H1 (cell line): ENCODE measurements around the gene GOSR1. TPM values are rescaled to one million over a fixed set of nuclear protein-coding genes. Genes with fewer than 3 reads are reported as not detected.
"Not testable (repeated sequence)": the region's sequence is repeated elsewhere in the genome, so short reads cannot be mapped to it uniquely, and the experiment has no call there.

Source experiments
- CTCF ChIA-PET: fragments of 300-600 bp; sonication (Branson Sonifier 250); formaldehyde crosslinking; loops from one replicate; lab custom pipeline; 2021; ENCODE audit not compliant: partially characterized antibody; lab: Charles Lee
- POLR2A ChIA-PET: fragments of 300-600 bp; sonication (Branson Sonifier 250); formaldehyde crosslinking; loops from one replicate; lab custom pipeline; 2021; ENCODE audit warnings: inconsistent platforms; ENCODE audit not compliant: partially characterized antibody; lab: Charles Lee
- DNase-seq, 2 experiments: peaks; one replicate each; pipeline versions ENCODE4 v3.0.0 to v3.0.0-alpha.2; 2010 to 2022; ENCODE audit warnings: low spot score in 2 of 2, low read depth in 1 of 2, mixed read lengths in 1 of 2
- FAIRE-seq: peaks from 2 replicates; lab custom pipeline; 2011; peaks lifted over from hg19 to GRCh38; lab: Jason Lieb, UNC
- H2AFZ ChIP-seq: 2 replicates; pipeline ENCODE4 v1.8.1; 2012; ENCODE audit warnings: low read length, inconsistent platforms
- H2AK5ac ChIP-seq: 2 replicates; pipeline ENCODE4 v1.6.1; 2013; ENCODE audit warnings: low read depth, low read length
- H2BK120ac ChIP-seq: replicated peaks from 2 replicates; pipeline ENCODE3; 2013; ENCODE audit warnings: low read depth, low read length, inconsistent platforms
- H2BK12ac ChIP-seq: 2 replicates; pipeline ENCODE4 v1.6.1; 2013; ENCODE audit warnings: low read depth, low read length
- H2BK15ac ChIP-seq: 2 replicates; pipeline ENCODE4 v1.6.1; 2013; ENCODE audit warnings: low read length
- H2BK20ac ChIP-seq: 2 replicates; pipeline ENCODE4 v1.6.1; 2013; ENCODE audit warnings: low read length
- H2BK5ac ChIP-seq: 2 replicates; pipeline ENCODE4 v1.6.1; 2013; ENCODE audit warnings: low read depth, low read length
- H3K14ac ChIP-seq: 2 replicates; pipeline ENCODE4 v1.6.1; 2013; ENCODE audit warnings: inconsistent platforms; ENCODE audit not compliant: insufficient read length
- H3K18ac ChIP-seq: 2 replicates; pipeline ENCODE4 v1.6.1; 2013; ENCODE audit warnings: low read length; ENCODE audit errors: extremely low read depth
- H3K23ac ChIP-seq: 2 replicates; pipeline ENCODE4 v1.6.1; 2013; ENCODE audit warnings: inconsistent platforms; ENCODE audit not compliant: insufficient read length
- H3K23me2 ChIP-seq: 2 replicates; pipeline ENCODE4 v1.6.1; 2013; ENCODE audit warnings: low read depth, low read length
- H3K27ac ChIP-seq: 2 replicates; pipeline ENCODE4 v1.6.1; 2011; ENCODE audit warnings: low read depth, low read length, inconsistent platforms
- H3K27me3 ChIP-seq, 4 experiments: replicated peaks in 1 of 4; 1 replicate in 1 of 4; 2 replicates in 3 of 4; pipeline versions ENCODE4 v1.6.1 to v1.8.1; 2011 to 2013; ENCODE audit warnings: low read length in 3 of 4, mild to moderate bottlenecking in 3 of 4, inconsistent platforms in 2 of 4, mixed read lengths in 2 of 4, moderate library complexity in 1 of 4; ENCODE audit not compliant: control insufficient read depth in 3 of 4, insufficient read depth in 3 of 4; ENCODE audit errors: extremely low read depth in 1 of 4
- H3K36me3 ChIP-seq, 4 experiments: 2 replicates each; pipeline versions ENCODE4 v1.6.1 to v1.8.1; 2011 to 2013; ENCODE audit warnings: mild to moderate bottlenecking in 4 of 4, low read length in 3 of 4, moderate library complexity in 2 of 4, control low read depth in 1 of 4, inconsistent platforms in 1 of 4; ENCODE audit not compliant: insufficient read depth in 4 of 4, control insufficient read depth in 2 of 4
- H3K4ac ChIP-seq: replicated peaks from 2 replicates; pipeline ENCODE3; 2013; ENCODE audit warnings: low read length, low read depth, mixed read lengths, inconsistent platforms; ENCODE audit not compliant: insufficient read length
- H3K4me1 ChIP-seq, 4 experiments: replicated peaks in 1 of 4; 1 replicate in 1 of 4; 2 replicates in 3 of 4; pipeline versions ENCODE4 v1.6.1 to v1.8.1; 2011 to 2013; ENCODE audit warnings: low read length in 3 of 4, inconsistent platforms in 2 of 4, mixed read lengths in 1 of 4; ENCODE audit not compliant: insufficient read depth in 4 of 4, control insufficient read depth in 3 of 4
- H3K4me2 ChIP-seq, 2 experiments: 2 replicates each; pipeline versions ENCODE4 v1.6.1 to v1.8.1; 2011 to 2013; ENCODE audit warnings: low read depth in 2 of 2, low read length in 2 of 2, control low read depth in 1 of 2, inconsistent platforms in 1 of 2, mild to moderate bottlenecking in 1 of 2; ENCODE audit not compliant: insufficient read depth in 1 of 2
- H3K4me3 ChIP-seq, 4 experiments: fragments of 200-600, 300-600 bp in 1 of 4; sonication (generic), shearing (Covaris generic), sonication (Bioruptor Twin) in 1 of 4; 2 replicates each; pipeline versions ENCODE4 v1.5.1 to v1.8.1; 2011 to 2016; ENCODE audit warnings: low read length in 4 of 4, low read depth in 3 of 4, control low read depth in 2 of 4, inconsistent platforms in 2 of 4, mild to moderate bottlenecking in 2 of 4, mixed read lengths in 1 of 4, moderate library complexity in 1 of 4; ENCODE audit not compliant: insufficient read depth in 2 of 4; ENCODE audit errors: extremely low read depth in 1 of 4
- H3K56ac ChIP-seq: replicated peaks from 2 replicates; pipeline ENCODE3; 2013; ENCODE audit warnings: low read depth, mild to moderate bottlenecking, mixed read lengths, low read length, inconsistent platforms; ENCODE audit not compliant: insufficient read length
- H3K79me1 ChIP-seq: 2 replicates; pipeline ENCODE4 v1.6.1; 2013; ENCODE audit warnings: low read depth, low read length, control low read depth
- H3K79me2 ChIP-seq, 2 experiments: 2 replicates each; pipeline versions ENCODE4 v1.6.1 to v1.8.1; 2012 to 2013; ENCODE audit warnings: low read length in 2 of 2, mild to moderate bottlenecking in 2 of 2, inconsistent platforms in 1 of 2; ENCODE audit not compliant: insufficient read depth in 2 of 2, control insufficient read depth in 1 of 2
- H3K9ac ChIP-seq, 4 experiments: replicated peaks in 1 of 4; 1 replicate in 1 of 4; 2 replicates in 3 of 4; pipeline versions ENCODE4 v1.6.1 to v1.8.1; 2011 to 2013; ENCODE audit warnings: low read depth in 3 of 4, low read length in 3 of 4, control low read depth in 2 of 4, mild to moderate bottlenecking in 2 of 4, moderate library complexity in 2 of 4, inconsistent platforms in 1 of 4; ENCODE audit errors: extremely low read depth in 1 of 4
- H3K9me3 ChIP-seq, 2 experiments: 2 replicates each; pipeline versions ENCODE4 v1.6.1 to v1.8.1; 2012 to 2013; ENCODE audit warnings: mild to moderate bottlenecking in 2 of 2, moderate library complexity in 2 of 2, control low read depth in 1 of 2, inconsistent platforms in 1 of 2, low read depth in 1 of 2, low read length in 1 of 2, mixed read lengths in 1 of 2; ENCODE audit not compliant: insufficient read depth in 2 of 2
- H4K20me1 ChIP-seq, 2 experiments: replicated peaks in 1 of 2; 2 replicates each; pipeline versions ENCODE3 to v1.8.1; 2011 to 2013; ENCODE audit warnings: inconsistent platforms in 2 of 2, low read length in 2 of 2, mild to moderate bottlenecking in 1 of 2; ENCODE audit not compliant: insufficient read depth in 2 of 2, control insufficient read depth in 1 of 2
- H4K5ac ChIP-seq: 2 replicates; pipeline ENCODE4 v1.6.1; 2013; ENCODE audit warnings: low read length, low read depth, mixed read lengths, inconsistent platforms; ENCODE audit not compliant: insufficient read length
- H4K8ac ChIP-seq: 2 replicates; pipeline ENCODE4 v1.8.0; 2013; ENCODE audit warnings: mild to moderate bottlenecking, moderate library complexity, low read length, inconsistent platforms; ENCODE audit not compliant: insufficient read depth; ENCODE audit errors: extremely low read depth
- H4K91ac ChIP-seq: replicated peaks from 2 replicates; pipeline ENCODE3; 2013; ENCODE audit warnings: low read length, mixed read lengths, inconsistent platforms; ENCODE audit not compliant: insufficient read length
- BRCA1 ChIP-seq: IDR thresholded peaks from 2 replicates; pipeline ENCODE4 v1.6.1; 2012; ENCODE audit warnings: low read depth, low read length, improper control_type of control experiment
- CHD1 ChIP-seq: IDR thresholded peaks from 2 replicates; pipeline ENCODE4 v1.6.1; 2012; ENCODE audit warnings: low read depth, low read length, improper control_type of control experiment
- KDM5A ChIP-seq: fragments of 200-600 bp; IDR thresholded peaks from 2 replicates; pipeline ENCODE4 v1.7.1; 2012; ENCODE audit warnings: mild to moderate bottlenecking, low read length, inconsistent platforms, mixed read lengths
- TEAD4 ChIP-seq: IDR thresholded peaks from 2 replicates; pipeline ENCODE4 v1.6.1; 2012; ENCODE audit warnings: low read depth, low read length, inconsistent platforms, mixed read lengths
- WGBS, 2 experiments: shearing (Covaris generic) in 1 of 2; methylation state at CpG; one replicate each; pipeline versions ENCODE4 v1.1.6 to v1.1.7; 2013 to 2015; ENCODE audit warnings: low lambda C conversion rate in 2 of 2, mixed read lengths in 2 of 2, inconsistent platforms in 1 of 2, low coverage in 1 of 2, missing lambda C conversion rate in 1 of 2; ENCODE audit not compliant: insufficient replicate concordance in 2 of 2, insufficient coverage in 1 of 2, insufficient read length in 1 of 2; ENCODE audit errors: extremely low coverage in 1 of 2, missing lambda C conversion rate in 1 of 2; 5-methylcytosine and 5-hydroxymethylcytosine counted together
- polyA plus RNA-seq, 7 experiments: library from polyadenylated mRNA; depleted of rRNA in 3 of 7; stranded (reverse) in 5 of 7; unstranded in 2 of 7; fragments of >200 nt in 5 of 7; fragments of 200-250 nt in 2 of 7; gene quantifications; 1 replicate in 5 of 7; 2 replicates in 1 of 7; 4 replicates in 1 of 7; pipeline versions ENCODE4 v1.2.1 to v1.2.3, GENCODE V29; 2011 to 2013; ENCODE audit warnings: missing spikeins in 2 of 7, mixed read lengths in 2 of 7
- total RNA-seq: library from RNA; stranded (reverse); fragmentation: NEBNext Ultra II Directional; extraction: Animal tissue kit (Norgen Biotek cat#: 25700); gene quantifications from 2 replicates; pipeline ENCODE4 v1.2.1, GENCODE V29; 2021

GOSR1 gene
- total and polyA plus RNA-seq, 2 of the 8 experiments (the other 6 are each of a cell fraction or from before 2014, with no cell fraction given): 9.2 to 43.3 TPM

GRCh38 chr17:30534938-30535921 lies 58.0 kb downstream of the GOSR1 start (continued):
- TF ChIP-seq BRCA1 (no peak), TEAD4 (no peak), KDM5A (no peak), CHD1 (no peak)

DNA sequence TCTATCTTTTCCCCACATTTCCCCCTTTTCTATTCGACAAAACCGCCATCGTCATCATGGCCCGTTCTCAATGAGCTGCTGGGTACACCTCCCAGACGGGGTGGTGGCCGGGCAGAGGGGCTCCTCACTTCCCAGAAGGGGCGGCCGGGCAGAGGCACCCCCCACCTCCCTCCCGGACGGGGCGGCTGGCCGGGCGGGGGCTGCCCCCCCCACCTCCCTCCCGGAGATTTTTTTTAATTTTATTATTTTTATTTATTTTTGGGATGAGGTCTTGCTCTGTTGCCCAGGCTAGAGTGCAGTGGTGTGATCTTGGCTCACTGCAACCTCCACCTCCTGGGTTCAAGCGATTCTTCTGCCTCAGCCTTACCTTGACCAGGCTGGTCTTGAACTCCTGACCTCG lies 59.6 kb downstream of the GOSR1 start:
- H3K4me2 ChIP-seq, H3K23me2 ChIP-seq, H3K9me3 ChIP-seq, CTCF ChIA-PET, H4K91ac ChIP-seq, H3K9ac ChIP-seq, H3K23ac ChIP-seq, POLR2A ChIA-PET, H3K79me1 ChIP-seq, H3K79me2 ChIP-seq, H3K36me3 ChIP-seq, H3K56ac ChIP-seq, DNase-seq, H3K4ac ChIP-seq, H3K4me1 ChIP-seq, H2BK12ac ChIP-seq, H2BK15ac ChIP-seq, H2AK5ac ChIP-seq, H3K4me3 ChIP-seq, H4K5ac ChIP-seq, H2BK120ac ChIP-seq, H3K14ac ChIP-seq, H3K18ac ChIP-seq, H2BK5ac ChIP-seq, FAIRE-seq, H2AFZ ChIP-seq, H4K8ac ChIP-seq, H4K20me1 ChIP-seq, H2BK20ac ChIP-seq, H3K27me3 ChIP-seq, H3K27ac ChIP-seq: not testable (repeated sequence)
- WGBS, 2 experiments: 91% methylated on average over 2 of the region's 16 CpGs; no CpG with 5 or more reads in 1 of the 2 experiments
